GM23248 (cell line): ENCODE data around the gene SOD2.

Experiments
- EZH2 ChIP-seq: fragments of 200-600 bp; sonication (generic); IDR thresholded peaks from 2 replicates; pipeline ENCODE4 v1.6.1; 2018; ENCODE audit warnings: antibody characterized with exemption, mild to moderate bottlenecking; ENCODE audit not compliant: insufficient read depth, poor library complexity, severe bottlenecking
- EZH2phosphoT487 ChIP-seq: fragments of 200-600 bp; sonication (generic); IDR thresholded peaks from 2 replicates; pipeline ENCODE4 v1.6.1; 2018; ENCODE audit warnings: antibody characterized with exemption, moderate library complexity, mild to moderate bottlenecking, low read depth; ENCODE audit not compliant: insufficient read depth

GRCh38 chr6:159726918-159727716, 34.1 kb upstream of the SOD2 start, which contains the start of gene WTAP:
- TF ChIP-seq EZH2, result no peak
- TF ChIP-seq EZH2phosphoT487, result no peak
